KOPT-K1 (cell line): ENCODE measurements around the gene CFAP90.

ENCODE experiments used
- H3K27ac ChIP-seq: fragments of 200-600 bp; sonication (generic); 2 replicates; pipeline ENCODE4 v1.5.1; 2016; ENCODE audit warnings: antibody characterized with exemption, mild to moderate bottlenecking, low read depth, low read length; ENCODE audit not compliant: poor library complexity, severe bottlenecking
- H3K36me3 ChIP-seq: fragments of 200-600 bp; sonication (generic); 2 replicates; pipeline ENCODE4 v1.5.1; 2017; ENCODE audit warnings: antibody characterized with exemption, mild to moderate bottlenecking, low read length, moderate library complexity; ENCODE audit not compliant: insufficient read depth
- H3K9me3 ChIP-seq: fragments of 200-600 bp; sonication (generic); 2 replicates; pipeline ENCODE4 v1.5.1; 2017; ENCODE audit warnings: antibody characterized with exemption, low read length, mild to moderate bottlenecking; ENCODE audit not compliant: insufficient read depth, poor library complexity, severe bottlenecking

Gene CFAP90

GRCh38 chr5:7816535-7816901, 34.4 kb downstream of the CFAP90 start:
- H3K36me3 ChIP-seq = no peaks in the 10 kb centered on the region
- H3K27ac ChIP-seq = no peak overlapping the region
- H3K9me3 ChIP-seq = no peaks in the 10 kb centered on the region

DNA sequence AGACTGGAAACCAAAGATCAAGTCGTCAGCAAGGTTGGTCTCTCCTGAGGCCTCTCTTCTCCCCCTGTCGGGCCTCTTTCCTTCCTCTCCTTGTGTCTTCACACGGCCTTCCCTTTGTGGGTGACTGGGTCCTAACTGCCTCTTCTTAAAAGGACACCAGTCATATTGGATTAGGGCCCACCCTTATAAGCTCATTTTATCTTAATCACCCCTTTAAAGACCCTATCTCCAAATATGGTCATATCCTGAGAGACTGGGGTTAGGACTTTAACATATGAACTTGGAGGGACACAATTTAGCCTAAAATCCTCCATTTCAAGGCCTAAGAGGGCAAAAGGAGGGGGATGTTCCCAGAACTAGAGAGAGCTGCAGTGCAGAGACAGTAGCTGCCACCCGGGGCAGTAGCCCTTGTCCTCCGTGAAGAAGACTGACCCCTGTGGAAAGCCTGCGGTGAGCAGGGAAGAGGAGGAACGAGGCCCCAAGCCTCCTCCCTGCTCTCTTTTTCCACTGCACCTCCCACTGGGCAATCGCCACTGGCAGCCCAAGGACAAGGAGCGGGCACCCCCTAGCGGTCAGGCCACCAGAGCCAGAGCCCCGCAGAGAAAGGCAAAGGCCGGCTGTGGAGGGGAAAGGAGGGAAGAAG, 34.9 kb downstream of the CFAP90 start:
- no peaks in the 10 kb centered on the region for H3K36me3 ChIP-seq
- no peak overlapping the region for H3K27ac ChIP-seq
- H3K9me3 ChIP-seq = no peaks in the 10 kb centered on the region

DNA sequence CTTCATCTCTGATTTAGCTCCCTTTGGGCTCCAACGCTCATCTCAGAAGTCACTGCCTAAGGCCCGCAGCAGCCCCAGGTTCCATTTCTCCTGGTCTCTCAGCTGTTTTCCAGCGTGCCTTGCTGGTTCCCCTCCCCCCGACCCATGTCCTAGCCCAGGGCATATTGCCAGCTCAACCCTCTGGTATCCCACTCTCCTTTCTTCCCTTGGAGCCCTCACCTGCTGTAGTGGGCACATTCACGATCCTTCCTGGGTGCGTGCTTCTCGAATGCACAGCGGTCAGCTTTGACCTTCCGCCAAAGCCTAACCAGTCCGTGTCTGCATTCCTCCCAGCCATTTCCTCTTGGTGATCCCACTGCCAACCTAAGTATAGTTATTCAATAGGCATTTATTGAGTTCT, 36.1 kb downstream of the CFAP90 start:
- Histone ChIP-seq H3K27ac (no peak overlapping the region), H3K36me3 (no peaks in the 10 kb centered on the region), H3K9me3 (no peaks in the 10 kb centered on the region)

- H3K9me3 ChIP-seq = no peaks in the 10 kb centered on the region
- H3K27ac ChIP-seq = no peak overlapping the region
- H3K36me3 ChIP-seq = no peaks in the 10 kb centered on the region
Observed at GRCh38 chr5:7813576-7813975, 37.4 kb downstream of the CFAP90 start.

DNA sequence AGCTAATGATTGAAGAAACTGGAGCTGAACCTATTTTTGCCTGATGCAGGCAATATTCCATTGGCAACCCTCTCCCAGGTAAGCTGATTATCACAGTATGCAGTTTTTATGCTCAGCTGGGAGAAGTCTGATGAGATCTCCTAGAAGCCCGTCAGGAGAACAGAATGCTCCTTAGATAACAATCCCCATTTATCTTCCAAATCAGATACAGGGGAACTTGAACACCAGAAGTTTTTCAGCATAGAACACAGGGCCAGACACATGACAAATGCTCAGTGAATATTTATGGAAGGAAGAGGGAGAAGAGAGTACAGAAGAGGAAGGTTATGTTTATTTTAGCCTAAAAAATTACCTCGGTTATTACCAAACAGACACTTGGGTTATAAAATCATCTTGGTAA, 37.9 kb downstream of the CFAP90 start:
- no peaks in the 10 kb centered on the region for H3K36me3 ChIP-seq
- no peak overlapping the region for H3K27ac ChIP-seq
- H3K9me3 ChIP-seq = no peaks in the 10 kb centered on the region

DNA sequence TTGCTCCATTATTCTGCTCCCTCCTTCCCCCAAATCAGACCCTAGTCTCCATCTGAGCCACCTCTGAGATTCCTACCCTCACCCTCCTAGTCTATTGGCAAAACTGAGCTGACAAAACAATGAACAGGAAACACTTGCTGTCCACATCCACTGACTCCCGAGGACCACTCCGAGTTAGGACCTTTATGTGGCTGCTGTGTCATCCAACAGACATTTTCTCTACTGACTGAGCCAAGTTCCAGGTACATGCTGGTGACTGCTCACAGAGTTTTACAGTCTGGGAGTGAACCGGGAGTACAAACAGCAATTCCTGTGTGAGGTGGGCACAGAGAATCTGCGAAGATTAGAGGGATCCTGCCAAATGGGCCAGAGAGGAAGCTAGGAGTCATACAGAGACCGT, 39.2 kb downstream of the CFAP90 start:
- Histone ChIP-seq H3K36me3 (no peaks in the 10 kb centered on the region), H3K27ac (no peak overlapping the region), H3K9me3 (no peaks in the 10 kb centered on the region)

DNA sequence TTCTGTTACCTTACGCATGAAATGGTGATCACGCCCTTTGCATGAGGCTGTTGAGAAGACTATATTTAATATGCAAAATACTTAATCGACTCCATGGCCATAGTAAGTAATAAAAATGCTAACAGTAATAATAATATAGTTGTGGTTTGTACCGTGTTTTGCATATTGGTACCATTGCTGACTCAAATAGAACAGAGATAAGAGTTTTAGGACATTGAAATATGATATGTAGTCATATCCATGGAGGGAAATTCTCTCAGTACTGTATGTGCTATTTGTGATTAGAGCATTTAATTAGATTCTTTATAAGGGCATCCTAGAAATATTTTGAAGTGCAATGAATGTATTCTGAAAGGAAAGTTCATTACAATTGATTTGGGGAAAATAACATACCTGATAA, 41.9 kb downstream of the CFAP90 start:
- H3K36me3 ChIP-seq = no peaks in the 10 kb centered on the region
- H3K9me3 ChIP-seq = no peaks in the 10 kb centered on the region

GRCh38 chr5:7805379-7805778, 45.6 kb downstream of the CFAP90 start:
- Histone ChIP-seq H3K27ac (no peak overlapping the region), H3K9me3 (no peaks in the 10 kb centered on the region), H3K36me3 (no peaks in the 10 kb centered on the region)

More for the DNA sequence above, 41.9 kb downstream of the CFAP90 start:
- H3K27ac ChIP-seq = no peak overlapping the region

DNA sequence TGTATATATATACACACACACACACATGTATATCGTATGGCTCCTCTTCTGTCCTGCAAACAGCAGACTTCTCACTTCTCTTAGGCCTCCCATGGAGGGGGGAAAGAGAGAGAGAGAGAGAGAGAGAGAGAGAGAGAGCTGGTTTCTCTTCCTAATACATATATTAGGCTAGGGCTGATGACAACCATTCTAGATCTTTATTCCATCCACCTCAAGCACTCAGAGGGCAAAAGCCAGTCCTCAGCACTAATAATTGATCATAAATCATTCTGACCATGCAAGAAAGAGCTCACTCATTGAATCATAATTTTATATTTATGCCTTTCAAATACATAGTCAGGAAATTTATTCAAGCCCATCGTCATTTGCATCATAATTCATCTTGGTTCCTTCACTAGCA, 47.0 kb downstream of the CFAP90 start:
- no peak overlapping the region for H3K27ac ChIP-seq
- H3K36me3 ChIP-seq = no peaks in the 10 kb centered on the region
- no peaks in the 10 kb centered on the region for H3K9me3 ChIP-seq

DNA sequence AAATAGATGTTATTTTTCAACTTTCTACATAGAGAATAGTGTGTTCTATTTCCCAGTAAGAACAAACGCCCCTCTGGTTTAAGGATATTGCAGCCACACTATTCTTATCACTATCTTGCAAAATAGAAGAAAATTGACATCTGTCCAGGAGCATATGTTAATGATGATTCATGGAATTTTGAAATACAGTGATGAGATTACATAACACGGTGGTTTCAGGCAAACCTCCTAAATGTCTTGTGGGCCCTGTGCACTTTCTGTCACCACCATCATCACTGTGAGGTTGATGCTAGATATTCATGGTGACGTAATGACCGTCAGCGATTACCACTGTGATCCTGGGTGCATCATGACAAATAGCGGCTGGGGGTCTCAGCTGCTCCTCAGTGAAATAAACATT, 48.1 kb downstream of the CFAP90 start:
- Histone ChIP-seq H3K9me3 (no peaks in the 10 kb centered on the region), H3K27ac (no peak overlapping the region), H3K36me3 (no peaks in the 10 kb centered on the region)

DNA sequence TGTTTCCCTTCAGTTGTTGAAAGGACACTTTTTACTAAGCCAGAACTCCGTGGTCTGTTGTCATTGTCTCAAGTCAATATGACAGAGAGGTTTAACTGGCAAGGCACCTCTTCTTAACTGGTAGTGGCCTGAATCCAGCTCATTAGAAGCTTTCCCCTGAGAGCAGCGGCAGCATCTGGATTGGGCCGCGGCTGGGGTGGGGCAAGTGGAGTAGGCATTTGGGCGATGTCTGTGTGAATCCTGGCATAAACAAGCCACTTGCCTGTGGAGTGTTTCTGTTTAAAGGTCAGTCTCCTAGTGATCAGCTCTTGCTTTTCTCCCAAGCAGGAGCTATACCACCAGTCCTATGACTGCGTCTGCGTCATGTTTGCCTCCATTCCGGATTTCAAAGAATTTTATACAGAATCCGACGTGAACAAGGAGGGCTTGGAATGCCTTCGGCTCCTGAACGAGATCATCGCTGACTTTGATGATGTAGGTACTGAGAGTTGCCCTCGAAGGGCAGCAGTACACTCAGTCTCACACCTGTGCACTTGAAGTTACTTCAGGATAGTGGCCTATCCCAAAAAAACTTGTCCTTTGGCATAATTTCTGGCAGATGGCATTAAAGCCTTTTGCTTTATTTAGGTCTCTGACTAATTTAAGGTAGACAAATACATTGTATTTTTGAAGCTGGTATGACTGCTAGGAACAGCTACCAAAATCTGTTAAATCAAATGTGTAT, 48.9 kb downstream of the CFAP90 start:
- H3K9me3 ChIP-seq = no peaks in the 10 kb centered on the region
- H3K36me3 ChIP-seq = no peaks in the 10 kb centered on the region
- H3K27ac ChIP-seq = no peak overlapping the region

- no peak overlapping the region for H3K27ac ChIP-seq
- H3K9me3 ChIP-seq = no peaks in the 10 kb centered on the region
Observed at GRCh38 chr5:7795306-7795705, 55.6 kb downstream of the CFAP90 start.

DNA sequence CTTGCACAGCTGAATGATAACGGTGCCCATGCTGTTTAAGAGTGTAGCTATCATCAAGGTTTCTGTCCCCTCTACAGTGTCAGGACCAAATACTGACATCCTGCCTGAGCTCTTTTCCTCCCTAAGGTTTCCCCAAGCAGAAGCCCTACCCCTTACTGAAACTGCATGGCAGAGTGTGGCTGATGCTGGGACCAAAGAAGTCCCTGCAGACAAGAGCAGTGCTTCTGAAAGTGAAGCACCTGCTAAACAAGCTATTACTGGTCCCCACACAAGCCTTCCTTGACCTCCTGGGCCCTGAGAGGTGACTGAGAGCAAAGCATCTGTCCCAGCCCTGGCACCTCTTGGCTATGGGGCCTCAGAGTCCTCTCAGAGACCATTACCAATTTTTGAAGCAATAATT, 56.1 kb downstream of the CFAP90 start:
- no peaks in the 10 kb centered on the region for H3K36me3 ChIP-seq
- H3K27ac ChIP-seq = no peak overlapping the region
- no peaks in the 10 kb centered on the region for H3K9me3 ChIP-seq

More at GRCh38 chr5:7795306-7795705, 55.6 kb downstream of the CFAP90 start:
- no peaks in the 10 kb centered on the region for H3K36me3 ChIP-seq

DNA sequence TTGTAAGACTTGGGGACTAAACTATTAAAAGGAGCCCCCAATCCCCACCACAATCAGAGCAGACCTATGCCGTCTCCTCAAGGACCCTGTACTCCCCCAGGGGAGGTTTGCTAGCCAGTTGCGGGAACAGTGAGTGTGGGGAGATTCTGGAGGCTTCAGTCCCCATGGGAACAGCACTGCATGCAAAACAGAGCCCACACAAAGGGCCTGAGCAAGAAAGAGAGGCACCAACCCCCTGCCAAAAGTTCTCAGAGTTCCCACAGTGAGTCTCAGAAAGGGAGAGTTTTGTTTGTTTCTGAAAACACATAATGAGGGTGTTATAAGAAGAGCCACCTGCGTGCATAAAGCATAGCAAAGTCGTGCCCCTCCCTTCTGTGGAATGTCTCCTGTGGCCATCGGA, 56.6 kb downstream of the CFAP90 start:
- Histone ChIP-seq H3K36me3 (no peaks in the 10 kb centered on the region), H3K27ac (no peak overlapping the region)

DNA sequence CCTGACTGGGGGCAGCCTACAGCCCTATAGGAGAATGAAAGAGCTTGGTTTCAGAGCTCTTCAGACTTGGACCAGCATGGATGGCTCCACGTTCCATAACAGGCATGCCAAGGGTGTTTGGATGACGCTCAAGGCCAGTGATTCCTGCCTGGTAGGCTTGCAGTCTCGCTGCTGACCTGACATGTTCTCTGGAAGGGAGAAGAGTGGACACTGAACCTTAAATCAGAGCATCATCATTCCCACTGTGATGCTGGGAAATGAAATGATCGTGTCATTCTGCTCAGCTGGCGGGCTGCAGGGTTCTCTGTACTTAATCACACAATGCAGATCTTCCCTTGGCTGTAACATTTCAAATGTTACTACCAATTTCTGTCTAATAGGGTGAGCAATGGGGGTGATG, 57.0 kb downstream of the CFAP90 start:
- Histone ChIP-seq H3K9me3 (no peaks in the 10 kb centered on the region), H3K36me3 (no peaks in the 10 kb centered on the region), H3K27ac (no peak overlapping the region)

More for the DNA sequence above, 56.6 kb downstream of the CFAP90 start:
- H3K9me3 ChIP-seq = no peaks in the 10 kb centered on the region

- Histone ChIP-seq H3K9me3 (no peaks in the 10 kb centered on the region), H3K36me3 (no peaks in the 10 kb centered on the region), H3K27ac (no peak overlapping the region)
Observed at GRCh38 chr5:7789567-7789966, 61.4 kb downstream of the CFAP90 start.
